Vagina (tissue), 2 donors: ENCODE data around the gene DIO3. TPM values are rescaled to one million over a fixed set of nuclear protein-coding genes. Genes with fewer than 3 reads are reported as not detected.
A peak's percentile ranks its signal among the peaks of the same experiment; 100 is the strongest.

Experiments used
- DNase-seq, 2 donors: peaks; one replicate each; pipeline ENCODE4 v3.0.0-alpha.2; 2017; ENCODE audit errors: extremely low spot score in 2 of 2
- H3K27ac ChIP-seq: fragments of 200-600 bp; sonication (generic); one replicate; pipeline ENCODE4 v1.5.1; 2019
- H3K27me3 ChIP-seq: fragments of 200-600 bp; sonication (generic); one replicate; pipeline ENCODE4 v1.5.1; 2019
- H3K36me3 ChIP-seq, 2 donors: fragments of 200-600 bp; sonication (generic); one replicate each; pipeline ENCODE4 v1.5.1; 2017 to 2019
- H3K4me1 ChIP-seq: fragments of 200-600 bp; sonication (generic); one replicate; pipeline ENCODE4 v1.5.1; 2019
- H3K4me3 ChIP-seq, 2 donors: fragments of 200-600 bp; sonication (generic); 1 replicate in 1 of 2; 2 replicates in 1 of 2; pipeline ENCODE4 v1.5.1; 2016 to 2019
- H3K9me3 ChIP-seq: fragments of 200-600 bp; sonication (generic); one replicate; pipeline ENCODE4 v1.5.1; 2019
- CTCF ChIP-seq, 3 experiments: fragments of 450-650 bp in 2 of 3; fragments of 200-600 bp in 1 of 3; sonication (generic) in 1 of 3; IDR thresholded peaks; one replicate each; pipeline ENCODE4 v1.5.1; 2017 to 2019; ENCODE audit warnings: antibody characterized with exemption in 3 of 3, mild to moderate bottlenecking in 2 of 3, moderate library complexity in 2 of 3
- POLR2A ChIP-seq, 2 donors: fragments of 450-650 bp; IDR thresholded peaks; one replicate each; pipeline ENCODE4 v1.6.1; 2017; ENCODE audit warnings: antibody characterized with exemption in 2 of 2, mild to moderate bottlenecking in 2 of 2, moderate library complexity in 2 of 2
- POLR2AphosphoS5 ChIP-seq, 2 donors: sonication (generic); formaldehyde crosslinking; IDR thresholded peaks; one replicate each; pipeline ENCODE4 v1.9.0; 2017; ENCODE audit warnings: antibody characterized with exemption in 2 of 2, mild to moderate bottlenecking in 2 of 2, low read depth in 1 of 2; ENCODE audit not compliant: insufficient read depth in 1 of 2
- intact Hi-C: fragments of 100-400 bp; cut with DNase I; formaldehyde crosslinking; loops from one replicate; pipeline ENCODE4 v1.15.1; 2023
- total RNA-seq: library from RNA; depleted of rRNA; stranded (reverse); fragments of >200 nt; gene quantifications from one replicate; pipeline ENCODE4 v1.2.3, GENCODE V29; 2016

Gene DIO3
- total RNA-seq, 1 donor from 2014 or later: 52.1 TPM

DNA sequence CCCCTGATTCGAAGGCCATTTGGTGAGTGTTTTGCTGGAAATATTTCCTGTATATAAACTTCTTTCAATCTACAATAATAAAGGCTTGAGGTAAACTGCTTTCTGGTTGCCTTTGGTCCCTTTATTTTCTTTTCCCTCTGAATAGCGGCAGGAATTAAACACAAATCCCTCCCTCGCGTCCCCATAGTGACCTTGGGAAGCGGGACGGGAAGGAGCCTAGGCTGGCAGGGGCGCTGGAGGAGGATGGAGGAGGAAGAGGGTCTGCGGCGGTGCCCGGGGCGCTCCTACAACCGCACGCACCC lies 2.0 kb downstream of the DIO3 start:
- no peak for TF ChIP-seq POLR2A (IDR thresholded peaks at IDR 0.05)
- H3K27ac ChIP-seq: no peak overlapping the region
- peaks cover 7% of the 10 kb centered on the region for H3K27me3 ChIP-seq
- DNase-seq: no peak
- H3K4me1 ChIP-seq: peaks cover 29% of the 10 kb centered on the region
- intact Hi-C loops: loop anchor here (10.0 kb wide), 1 partner anchor 719 kb away; no protein-coding TSS in a partner anchor
- no peaks in the 10 kb centered on the region for H3K36me3 ChIP-seq
- peak overlapping the region; percentile 35 to 51 for H3K4me3 ChIP-seq
- H3K9me3 ChIP-seq: peaks cover 7% of the 10 kb centered on the region

GRCh38 chr14:101563654-101564443 lies 2.6 kb downstream of the DIO3 start:
- peaks cover 7% of the 10 kb centered on the region for H3K27me3 ChIP-seq
- no peak for DNase-seq
- intact Hi-C loops: loop anchor here (10.0 kb wide), 1 partner anchor 719 kb away; no protein-coding TSS in a partner anchor
- H3K4me1 ChIP-seq: peaks cover 25% of the 10 kb centered on the region
- no peaks in the 10 kb centered on the region for H3K36me3 ChIP-seq
- H3K4me3 ChIP-seq: peak overlapping the region; percentile 35 to 51
- no peak for TF ChIP-seq CTCF (IDR thresholded peaks at IDR 0.05)
- no peak for TF ChIP-seq POLR2A (IDR thresholded peaks at IDR 0.05)
- no peak for TF ChIP-seq POLR2AphosphoS5 (IDR thresholded peaks at IDR 0.05; ENCODE audit: insufficient read depth in 1 of 2, low read depth in 1 of 2)
- H3K27ac ChIP-seq: no peak overlapping the region
- peaks cover 7% of the 10 kb centered on the region for H3K9me3 ChIP-seq

DNA sequence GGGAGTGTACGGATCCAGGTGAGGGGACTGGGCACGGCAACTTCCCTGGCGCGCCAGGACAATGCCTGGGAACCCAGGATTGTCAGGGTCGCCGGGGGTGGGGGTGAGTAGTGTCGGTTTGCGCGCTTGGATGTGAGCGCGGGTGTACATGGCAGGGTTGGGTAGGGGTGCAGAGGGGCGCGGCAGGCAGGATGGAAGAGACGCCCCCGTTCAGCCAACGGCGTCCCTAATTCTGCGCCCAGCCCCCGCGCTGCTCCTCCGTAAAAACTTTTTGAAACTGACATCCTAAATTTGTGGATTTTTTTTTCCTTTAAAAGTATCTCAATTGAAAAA lies 3.1 kb downstream of the DIO3 start:
- TF ChIP-seq POLR2AphosphoS5 (IDR thresholded peaks at IDR 0.05; ENCODE audit: insufficient read depth in 1 of 2, low read depth in 1 of 2): no peak
- TF ChIP-seq CTCF (IDR thresholded peaks at IDR 0.05): no peak
- TF ChIP-seq POLR2A (IDR thresholded peaks at IDR 0.05): no peak
- H3K4me3 ChIP-seq: peak overlapping the region; percentile 35 to 51
- H3K36me3 ChIP-seq: no peaks in the 10 kb centered on the region
- H3K27ac ChIP-seq: no peak overlapping the region
- peaks cover 7% of the 10 kb centered on the region for H3K9me3 ChIP-seq
- H3K4me1 ChIP-seq: peaks cover 25% of the 10 kb centered on the region
- peaks cover 7% of the 10 kb centered on the region for H3K27me3 ChIP-seq
- DNase-seq: no peak
- intact Hi-C loops: loop anchor here (10.0 kb wide), 1 partner anchor 720 kb away; no protein-coding TSS in a partner anchor

- Histone ChIP-seq H3K4me3 (peak overlapping the region; percentile 35 to 51), H3K27me3 (peaks cover 7% of the 10 kb centered on the region), H3K4me1 (peaks cover 25% of the 10 kb centered on the region)
These were observed 3.8 kb downstream of the DIO3 start for GRCh38 chr14:101564819-101565698.

More at GRCh38 chr14:101564819-101565698, 3.8 kb downstream of the DIO3 start:
- TF ChIP-seq CTCF (IDR thresholded peaks at IDR 0.05) (no peak), POLR2A (IDR thresholded peaks at IDR 0.05) (no peak), POLR2AphosphoS5 (IDR thresholded peaks at IDR 0.05; ENCODE audit: insufficient read depth in 1 of 2, low read depth in 1 of 2) (no peak)
- Histone ChIP-seq H3K27ac (no peak overlapping the region), H3K9me3 (peaks cover 7% of the 10 kb centered on the region), H3K36me3 (no peaks in the 10 kb centered on the region)
- DNase-seq: no peak
- intact Hi-C loops: loop anchor here (10.0 kb wide), 1 partner anchor 720 kb away; no protein-coding TSS in a partner anchor
